Spleen (tissue), 7 donors: ENCODE measurements around the gene TEDC2.
"Not testable (repeated sequence)": the region's sequence is repeated elsewhere in the genome, so short reads cannot be mapped to it uniquely, and the experiment has no call there.

Experiments
- POLR2A ChIP-seq, 3 donors: fragments of 450-650 bp; IDR thresholded peaks; one replicate each; pipeline ENCODE4 v1.5.1; 2017; ENCODE audit warnings: antibody characterized with exemption in 3 of 3, mild to moderate bottlenecking in 1 of 3
- POLR2AphosphoS5 ChIP-seq, 3 donors: sonication (generic); formaldehyde crosslinking; IDR thresholded peaks; one replicate each; pipeline ENCODE4 v1.5.1; 2017; ENCODE audit warnings: antibody characterized with exemption in 3 of 3
- TF ChIP-seq, protein P1 (sequence below), 11 experiments: fragments of 200-600 bp in 7 of 11; fragments of 450-650 bp in 4 of 11; sonication (generic) in 4 of 11; IDR thresholded peaks in 8 of 11; conservative IDR thresholded peaks in 3 of 11; 1 replicate in 7 of 11; 2 replicates in 4 of 11; pipeline versions ENCODE4 v1.4.0 to v1.8.0; 2016 to 2021; ENCODE audit warnings: antibody characterized with exemption in 11 of 11, inconsistent platforms in 4 of 11, mild to moderate bottlenecking in 1 of 11
- donor health status: DM: no; HTN: no; CAD: no; lungs with moderate emphysema.
- donor health status: DM: no; HTN: no; CAD: no.
- donor health status: DM: no; HTN: no; CAD: no.

DNA sequence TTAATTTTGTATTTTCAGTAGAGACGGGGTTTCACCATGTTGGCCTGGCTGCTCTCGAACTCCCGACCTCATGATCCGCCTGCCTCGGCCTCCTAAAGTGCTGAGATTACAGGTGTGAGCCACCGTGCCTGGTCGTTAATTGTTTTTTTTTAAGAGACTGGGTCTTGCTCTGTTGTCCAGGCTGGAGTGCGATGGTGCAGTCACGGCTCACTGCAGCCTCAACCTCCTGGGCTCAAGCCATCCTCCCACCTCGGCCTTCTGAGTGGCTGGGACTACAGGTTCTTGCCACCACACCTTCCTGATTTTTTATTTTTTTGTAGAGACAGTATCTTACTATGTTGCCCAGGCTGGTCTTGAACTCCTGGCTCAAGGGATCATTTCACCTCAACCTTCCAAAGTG, 20.1 kb downstream of the TEDC2 start:
- not testable (repeated sequence) for TF ChIP-seq POLR2A, POLR2AphosphoS5 (IDR thresholded peaks at IDR 0.05)
- TF ChIP-seq, protein P1, sequence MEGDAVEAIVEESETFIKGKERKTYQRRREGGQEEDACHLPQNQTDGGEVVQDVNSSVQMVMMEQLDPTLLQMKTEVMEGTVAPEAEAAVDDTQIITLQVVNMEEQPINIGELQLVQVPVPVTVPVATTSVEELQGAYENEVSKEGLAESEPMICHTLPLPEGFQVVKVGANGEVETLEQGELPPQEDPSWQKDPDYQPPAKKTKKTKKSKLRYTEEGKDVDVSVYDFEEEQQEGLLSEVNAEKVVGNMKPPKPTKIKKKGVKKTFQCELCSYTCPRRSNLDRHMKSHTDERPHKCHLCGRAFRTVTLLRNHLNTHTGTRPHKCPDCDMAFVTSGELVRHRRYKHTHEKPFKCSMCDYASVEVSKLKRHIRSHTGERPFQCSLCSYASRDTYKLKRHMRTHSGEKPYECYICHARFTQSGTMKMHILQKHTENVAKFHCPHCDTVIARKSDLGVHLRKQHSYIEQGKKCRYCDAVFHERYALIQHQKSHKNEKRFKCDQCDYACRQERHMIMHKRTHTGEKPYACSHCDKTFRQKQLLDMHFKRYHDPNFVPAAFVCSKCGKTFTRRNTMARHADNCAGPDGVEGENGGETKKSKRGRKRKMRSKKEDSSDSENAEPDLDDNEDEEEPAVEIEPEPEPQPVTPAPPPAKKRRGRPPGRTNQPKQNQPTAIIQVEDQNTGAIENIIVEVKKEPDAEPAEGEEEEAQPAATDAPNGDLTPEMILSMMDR (IDR thresholded peaks at IDR 0.05 in 8 of 11, conservative IDR thresholded peaks at IDR 0.05 in 3 of 11), result not testable (repeated sequence)
